Stomach (tissue), 4 donors: Measurements from ENCODE around the gene BMP5.

Source experiments
- CTCF ChIP-seq, 7 experiments: fragments of 450-650 bp in 4 of 7; fragments of 200-600 bp in 3 of 7; sonication (generic) in 3 of 7; IDR thresholded peaks; one replicate each; pipeline ENCODE4 v1.5.1; 2016 to 2019; ENCODE audit warnings: antibody characterized with exemption in 7 of 7, control low read depth in 2 of 7, mild to moderate bottlenecking in 1 of 7
- EP300 ChIP-seq: sonication (generic); formaldehyde crosslinking; IDR thresholded peaks from one replicate; pipeline ENCODE4 v1.6.1; 2017; ENCODE audit warnings: antibody characterized with exemption

- TF ChIP-seq CTCF (IDR thresholded peaks at IDR 0.05), result peak in 3 of 7 experiments; percentile 11 to 17 (median 14)
- no peak for TF ChIP-seq EP300
These were observed 10.9 kb upstream of the BMP5 start for GRCh38 chr6:55886185-55886836.
